GM18867 (cell line): Measurements from ENCODE around the gene HEXIM1.

ENCODE experiments used
- ATAC-seq: cut with Tn5 transposase; IDR thresholded peaks from one replicate; pipeline ENCODE4 v1.9.1; 2021; ENCODE audit warnings: mild to moderate bottlenecking, moderate library complexity; ENCODE audit not compliant: unreplicated experiment

The HEXIM1 gene

DNA sequence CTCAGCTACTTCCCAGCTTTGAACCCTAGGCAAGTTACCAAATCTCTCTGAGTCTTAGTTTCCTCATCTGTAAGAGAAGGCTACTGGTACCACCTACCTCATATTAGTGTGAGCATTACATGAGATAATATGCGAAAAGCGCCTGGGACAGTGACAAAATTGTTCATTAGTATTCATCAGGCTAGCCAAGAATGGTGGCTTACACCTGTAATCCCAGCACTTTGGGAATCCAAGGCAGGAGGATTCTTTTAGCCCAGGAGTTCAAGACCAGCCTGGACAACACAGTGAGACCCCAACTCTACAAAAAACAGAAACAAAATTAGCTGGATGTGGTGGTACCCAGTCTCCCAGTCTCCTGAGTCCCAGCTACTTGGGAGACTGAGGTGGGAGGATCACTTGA is 19.3 kb upstream of the HEXIM1 start:
- ATAC-seq: no peak

DNA sequence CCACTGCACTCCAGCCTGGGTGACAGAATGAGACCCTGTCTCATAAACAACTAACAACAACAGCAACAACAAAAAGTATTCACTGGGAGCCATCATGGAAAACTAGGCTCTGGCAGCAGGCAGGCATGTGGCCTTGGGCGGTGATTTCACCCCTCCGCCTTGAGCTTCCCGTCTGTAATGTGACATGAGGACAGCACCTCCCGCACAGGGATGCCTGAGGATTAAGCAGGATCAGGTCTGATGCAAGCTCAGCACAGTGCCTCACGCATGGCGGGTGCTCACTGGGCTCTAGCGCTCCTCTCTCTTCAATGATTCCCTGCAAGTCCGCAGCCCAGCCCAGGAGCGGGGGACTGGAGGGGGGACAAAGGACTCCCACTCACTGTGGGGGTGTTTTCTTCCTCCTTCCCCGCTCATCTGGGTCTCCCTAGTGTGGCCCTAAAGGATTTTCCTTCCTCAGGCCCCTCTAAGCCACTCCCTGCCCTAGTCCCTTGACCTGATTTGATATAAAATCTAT is 18.8 kb upstream of the HEXIM1 start:
- ATAC-seq: no peak

DNA sequence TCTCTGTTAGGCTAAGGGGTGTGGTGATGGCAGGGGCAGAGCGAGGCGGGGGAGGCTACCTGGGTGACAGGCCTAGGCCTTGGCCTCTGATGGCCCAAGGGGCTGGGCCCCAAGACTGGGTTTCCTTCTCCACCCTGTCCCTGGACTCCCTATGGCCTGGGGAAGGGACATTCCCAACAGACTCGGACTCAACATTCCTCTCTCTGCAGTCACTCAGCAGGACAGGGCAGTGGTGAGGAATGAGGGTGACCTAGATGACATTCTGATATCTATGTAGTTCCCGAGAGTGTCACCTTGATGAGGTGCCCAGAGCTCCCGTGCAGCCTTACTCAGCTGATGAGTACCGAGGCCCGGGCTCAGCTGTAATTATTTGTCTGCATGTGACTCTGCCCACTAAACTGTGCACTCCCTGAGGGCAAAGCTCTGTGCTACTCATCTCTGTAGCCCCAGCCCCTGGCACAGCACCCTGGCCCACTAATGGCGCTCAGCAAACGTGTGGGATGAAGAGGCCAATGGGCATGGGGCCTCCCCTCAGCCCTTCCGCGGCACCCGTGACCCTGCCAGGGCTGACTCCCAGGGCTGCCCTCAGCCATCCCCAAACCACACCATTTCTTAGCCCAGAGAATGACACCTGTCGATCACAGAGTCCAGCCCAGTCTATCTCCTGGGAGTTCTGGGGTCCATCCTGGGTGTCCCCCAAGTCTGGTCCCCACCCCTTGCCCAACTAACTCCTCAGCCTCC is 18.2 kb upstream of the HEXIM1 start:
- no peak for ATAC-seq

DNA sequence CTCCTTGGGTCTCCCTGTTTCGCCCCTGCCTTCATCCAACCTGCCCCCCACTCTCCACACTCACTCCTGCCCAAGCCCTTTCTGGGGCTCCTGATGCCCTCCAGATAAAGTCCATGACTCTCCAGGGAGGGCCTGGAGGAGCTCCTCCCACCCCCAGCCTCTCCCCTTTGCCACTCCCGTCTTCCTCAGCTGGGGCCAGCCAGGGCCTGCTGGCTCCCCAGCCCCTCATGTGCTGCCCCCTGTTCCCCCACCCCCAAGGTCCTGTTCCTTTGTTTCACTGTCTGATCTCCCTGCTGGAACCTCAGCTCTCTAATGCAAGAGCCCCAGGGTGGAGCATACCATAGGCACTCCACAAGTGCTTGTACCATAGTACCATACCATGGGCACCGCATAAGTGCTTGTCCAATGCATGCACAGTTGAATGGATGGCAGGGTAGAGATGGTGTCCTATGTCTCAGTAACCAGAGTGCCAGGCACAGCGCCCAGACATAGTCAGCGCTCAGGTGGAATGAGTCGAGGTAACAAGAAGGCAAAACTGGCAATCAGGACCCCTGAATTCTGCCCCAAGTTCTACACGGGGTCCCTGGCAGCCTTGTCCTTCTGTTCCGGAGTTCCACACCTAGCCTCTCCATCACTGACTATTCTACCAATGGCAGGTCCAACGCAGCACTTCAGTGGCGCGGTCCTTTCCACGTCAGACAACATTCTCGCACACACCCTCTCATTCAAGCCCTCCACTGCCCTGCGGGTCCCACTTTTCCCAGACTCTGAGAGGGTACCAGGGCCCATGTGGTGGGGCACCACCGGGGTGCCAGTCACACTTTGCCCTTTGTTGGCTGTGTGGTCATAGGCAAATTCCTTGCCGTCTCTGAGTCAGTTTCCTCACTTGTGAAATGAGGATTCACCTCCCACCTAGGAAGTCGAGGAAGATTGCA is 17.3 kb upstream of the HEXIM1 start:
- ATAC-seq: no peak

DNA sequence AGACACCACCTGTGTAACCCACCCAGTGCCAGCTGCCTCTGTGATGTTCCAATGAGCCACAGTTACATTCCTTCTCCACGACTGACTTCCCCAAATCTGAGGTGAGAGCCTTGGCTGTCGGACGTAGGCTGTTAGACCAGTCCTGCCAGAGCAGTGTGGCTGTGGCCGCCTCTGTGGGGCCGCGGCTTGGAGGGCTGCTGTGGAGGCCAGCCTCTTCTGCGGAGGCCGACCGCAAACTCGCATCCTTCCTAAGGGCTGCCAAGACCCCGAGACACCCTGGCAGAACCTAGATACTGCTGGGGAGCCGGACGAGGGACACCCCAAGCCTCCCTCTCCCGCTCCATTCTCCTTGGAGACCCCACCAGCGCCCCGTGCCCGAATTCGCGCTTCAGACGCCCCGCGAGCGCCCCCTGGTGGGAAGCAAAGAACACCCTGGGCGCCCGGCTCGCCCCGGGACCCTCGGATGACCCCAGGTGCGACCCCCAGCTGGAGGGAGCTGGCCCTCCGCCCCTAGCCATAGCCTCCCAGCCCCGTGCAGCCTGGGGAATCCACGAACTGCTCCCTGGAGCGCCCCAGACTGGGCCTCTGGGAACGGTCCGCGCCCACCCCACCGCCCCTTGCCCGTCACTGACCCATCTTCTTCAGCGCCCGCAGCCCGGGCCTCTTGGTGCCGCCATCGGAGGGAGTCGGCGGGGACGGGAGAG is 16.5 kb upstream of the HEXIM1 start:
- ATAC-seq: no peak

DNA sequence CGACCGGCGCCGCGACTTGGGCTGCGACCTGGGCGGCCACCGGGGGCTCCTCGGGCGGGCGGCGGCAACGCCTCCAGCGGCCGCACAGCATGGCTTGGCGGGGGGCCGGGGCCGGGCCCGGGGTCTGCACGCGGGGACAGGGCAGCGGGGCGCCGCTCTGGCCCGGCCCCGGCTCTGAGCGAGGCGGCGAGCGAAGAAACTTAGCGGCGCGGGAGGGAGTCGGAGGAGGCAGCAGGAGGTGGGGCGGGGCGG is 16.0 kb upstream of the HEXIM1 start, which contains the start of gene PLCD3:
Gene PLCD3 (minus strand): TSS at position 196 of the 252 bp plus-strand sequence. CDS start 105 bp downstream, at position 91.
- no peak for ATAC-seq

DNA sequence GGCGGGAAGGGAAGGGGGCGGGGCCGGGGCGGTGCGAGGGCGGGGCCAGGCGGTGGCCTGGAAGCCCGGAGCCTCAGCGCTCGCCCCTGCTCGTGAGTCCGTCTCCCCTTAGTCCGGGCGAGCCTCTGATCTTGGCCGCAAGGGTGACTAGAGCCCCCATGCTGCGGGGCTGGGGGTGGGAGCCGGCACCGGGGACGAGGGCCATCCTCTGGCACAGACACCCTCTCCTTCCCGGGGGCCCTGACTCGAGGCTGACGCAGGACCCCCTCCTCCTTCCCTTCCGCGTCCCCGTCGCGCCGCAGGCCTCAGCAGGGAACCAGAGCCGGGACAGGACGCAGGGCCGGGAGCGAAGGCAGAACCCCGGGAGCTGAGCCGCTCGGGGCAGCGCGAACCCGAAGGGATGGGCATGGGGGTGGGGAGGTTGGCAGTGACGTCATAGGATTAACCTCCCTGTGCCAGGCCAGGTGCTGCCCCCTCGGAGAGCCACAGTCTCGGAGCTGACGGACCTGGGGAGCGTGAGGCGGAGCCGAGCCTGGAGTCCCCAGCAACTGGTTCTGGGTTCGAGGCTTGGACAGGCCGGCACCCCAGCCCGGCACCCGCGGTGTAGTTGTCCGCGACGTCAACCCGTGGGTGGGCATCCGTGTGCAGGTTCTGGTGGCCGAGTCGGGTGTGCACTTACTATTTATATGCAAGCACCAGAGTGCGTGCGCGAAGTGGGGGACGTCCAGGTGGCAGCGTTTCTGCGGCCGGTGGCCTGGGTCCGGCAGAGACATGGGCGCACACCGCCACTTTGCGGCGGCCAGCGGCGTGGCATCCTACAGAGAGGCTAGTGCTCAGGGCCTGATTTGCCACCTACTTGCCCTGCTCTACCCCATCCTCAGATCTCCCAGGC is 15.5 kb upstream of the HEXIM1 start:
- peak; percentile 32 for ATAC-seq

DNA sequence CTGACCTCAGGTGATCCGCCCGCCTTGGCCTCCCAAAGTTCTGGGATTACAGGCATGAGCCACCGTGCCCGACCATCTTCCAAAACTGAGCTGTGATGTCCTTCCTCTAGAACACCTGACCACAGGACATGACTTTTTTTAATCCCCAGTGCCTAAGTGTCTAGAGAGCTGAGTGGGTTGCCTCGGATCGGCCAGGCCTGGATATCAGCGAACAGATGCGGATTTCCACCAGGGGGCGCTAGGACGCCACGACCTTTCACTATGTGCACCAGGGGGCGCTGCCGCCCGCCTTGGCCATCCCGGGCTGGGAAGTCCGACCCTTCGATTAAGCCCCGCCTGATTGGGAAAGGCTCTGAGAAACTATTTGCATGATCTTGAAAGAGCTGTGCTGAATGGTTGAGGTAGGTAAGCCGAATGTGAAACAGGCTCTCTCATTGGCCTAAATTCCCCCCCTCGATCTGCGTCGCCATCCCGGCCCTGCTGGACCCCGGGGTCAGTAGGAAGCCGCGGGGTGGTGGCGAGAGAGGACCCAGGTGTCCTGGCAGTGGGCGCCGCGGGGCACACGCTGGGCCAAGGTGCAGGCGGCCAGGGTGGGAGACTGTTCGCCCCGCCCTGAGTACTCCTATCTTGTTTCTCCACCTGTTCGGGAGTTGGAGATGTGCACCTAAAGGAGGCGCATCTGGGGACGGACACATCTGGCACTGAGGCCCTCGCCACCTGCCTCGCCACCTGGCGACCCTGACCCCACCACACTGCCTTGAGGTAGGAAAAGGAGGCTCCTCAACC is 12.9 kb upstream of the HEXIM1 start, which contains the start of gene ACBD4:
Gene ACBD4 (plus strand): TSS at position 496 of the 786 bp plus-strand sequence. CDS start 458 bp downstream, outside the sequence.
- peak; percentile 70 for ATAC-seq

DNA sequence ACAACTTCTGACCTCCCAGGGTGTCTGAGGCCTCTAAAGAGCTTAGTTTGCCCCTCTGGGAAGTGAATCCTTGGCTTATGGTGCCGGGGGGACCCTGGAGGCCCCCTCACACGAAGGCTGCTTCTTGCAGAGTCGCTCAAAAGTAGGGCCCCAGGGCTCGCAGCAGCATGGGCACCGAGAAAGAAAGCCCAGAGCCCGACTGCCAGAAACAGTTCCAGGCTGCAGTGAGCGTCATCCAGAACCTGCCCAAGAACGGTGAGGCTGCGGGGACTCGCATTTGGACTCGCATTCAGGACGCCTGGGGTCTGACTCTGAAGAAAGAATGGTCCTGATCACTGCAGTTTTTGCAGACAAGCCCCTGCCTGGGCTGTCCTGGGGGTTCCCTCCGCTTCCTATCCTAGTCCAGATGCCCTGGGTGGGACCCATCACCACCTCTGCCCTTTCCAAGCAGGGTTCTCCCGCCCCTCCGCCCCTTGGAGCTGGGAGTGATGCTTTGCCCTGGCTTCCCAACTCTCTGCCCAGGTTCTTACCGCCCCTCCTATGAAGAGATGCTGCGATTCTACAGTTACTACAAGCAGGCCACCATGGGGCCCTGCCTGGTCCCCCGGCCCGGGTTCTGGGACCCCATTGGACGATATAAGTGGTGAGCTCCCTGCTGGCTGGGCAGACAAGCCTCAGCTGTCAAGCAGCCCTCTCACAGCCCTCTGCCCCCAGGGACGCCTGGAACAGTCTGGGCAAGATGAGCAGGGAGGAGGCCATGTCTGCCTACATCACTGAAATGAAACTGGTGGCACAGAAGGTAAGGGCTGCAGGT is 12.1 kb upstream of the HEXIM1 start:
- ATAC-seq: no peak

DNA sequence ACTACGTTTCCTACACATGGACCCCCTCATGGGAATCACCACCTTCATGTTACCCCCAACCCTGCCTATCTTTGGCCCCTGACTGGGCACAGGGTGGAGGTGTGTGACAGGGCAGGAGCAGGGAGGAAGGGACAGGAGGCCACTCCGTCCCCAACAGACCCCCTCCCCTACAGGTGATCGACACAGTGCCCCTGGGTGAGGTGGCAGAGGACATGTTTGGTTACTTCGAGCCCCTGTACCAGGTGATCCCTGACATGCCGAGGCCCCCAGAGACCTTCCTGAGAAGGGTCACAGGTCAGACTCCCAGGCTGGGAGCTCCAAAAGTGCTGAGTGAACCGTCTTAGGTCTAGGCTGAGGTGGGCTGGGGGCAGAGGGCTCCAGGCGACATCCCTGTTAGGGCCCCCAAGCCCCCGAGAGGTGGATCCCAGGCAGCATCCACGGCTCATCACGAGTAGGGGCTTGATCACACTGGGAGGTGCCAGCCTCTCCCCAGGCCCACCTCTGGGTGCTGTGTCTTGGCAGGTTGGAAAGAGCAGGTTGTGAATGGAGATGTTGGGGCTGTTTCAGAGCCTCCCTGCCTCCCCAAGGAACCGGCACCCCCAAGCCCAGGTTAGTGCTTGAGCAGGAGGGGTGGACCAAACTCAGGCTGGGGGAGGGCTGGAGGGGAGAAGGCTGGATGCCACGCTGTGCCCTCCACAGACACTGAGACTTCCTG is 11.3 kb upstream of the HEXIM1 start:
- no peak for ATAC-seq

DNA sequence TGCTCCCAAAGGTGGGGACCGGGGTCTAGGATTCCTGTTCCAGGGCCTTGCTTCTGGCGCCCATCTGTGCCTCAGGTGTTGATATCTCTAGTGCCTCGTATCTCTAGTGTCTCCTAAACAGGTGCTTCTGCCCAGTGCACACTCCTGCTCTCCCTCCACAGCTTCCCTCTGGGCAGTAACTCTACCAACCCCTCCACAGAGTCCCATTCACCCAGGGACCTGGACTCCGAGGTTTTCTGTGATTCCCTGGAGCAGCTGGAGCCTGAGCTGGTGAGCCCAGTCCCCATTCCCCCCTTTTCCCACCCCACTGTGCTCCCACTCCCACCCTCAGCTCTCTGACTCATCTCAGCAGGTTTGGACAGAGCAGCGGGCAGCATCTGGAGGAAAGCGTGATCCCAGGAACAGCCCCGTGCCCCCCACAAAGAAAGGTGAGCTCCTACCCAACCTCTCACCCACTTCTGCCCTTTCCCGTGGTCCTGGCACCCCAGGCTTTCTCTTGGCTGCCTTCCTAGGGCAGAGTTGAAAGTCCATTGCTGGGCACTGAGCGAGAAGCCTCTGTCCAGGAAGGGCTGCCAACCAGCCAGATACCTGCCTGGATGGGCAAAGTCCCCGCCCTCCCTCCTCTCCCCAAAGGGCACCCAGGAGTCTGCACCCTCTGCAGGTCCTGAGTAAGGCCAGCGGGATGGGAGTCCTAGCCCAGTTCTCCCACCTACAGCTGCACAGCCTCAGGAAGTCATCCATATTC is 10.5 kb upstream of the HEXIM1 start:
- ATAC-seq: no peak

DNA sequence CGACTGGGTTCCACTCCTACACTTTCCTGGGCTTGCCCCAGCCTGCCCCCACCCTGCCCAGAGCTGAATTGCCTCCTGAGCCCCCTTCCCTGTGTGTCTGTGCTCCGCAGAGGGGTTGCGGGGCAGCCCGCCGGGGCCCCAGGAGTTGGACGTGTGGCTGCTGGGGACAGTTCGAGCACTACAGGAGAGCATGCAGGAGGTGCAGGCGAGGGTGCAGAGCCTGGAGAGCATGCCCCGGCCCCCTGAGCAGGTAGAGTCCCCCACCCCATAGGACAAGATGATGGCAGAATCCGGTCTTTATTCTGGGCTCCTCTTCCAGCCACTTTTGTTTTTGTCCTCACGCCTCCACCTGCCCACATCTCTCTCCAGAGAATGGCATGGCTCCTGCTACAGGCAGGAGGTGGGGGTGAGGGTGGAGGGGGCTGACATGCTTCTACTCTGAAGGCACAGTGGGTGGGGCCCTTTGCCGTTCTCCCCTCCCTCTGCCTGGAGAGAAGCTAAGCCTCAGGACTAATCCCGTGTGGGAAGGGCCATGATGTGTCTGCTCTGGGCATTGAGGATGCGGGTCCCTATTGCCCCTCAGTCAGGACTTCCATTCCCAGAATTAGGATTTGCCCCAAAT is 9.3 kb upstream of the HEXIM1 start:
- no peak for ATAC-seq

DNA sequence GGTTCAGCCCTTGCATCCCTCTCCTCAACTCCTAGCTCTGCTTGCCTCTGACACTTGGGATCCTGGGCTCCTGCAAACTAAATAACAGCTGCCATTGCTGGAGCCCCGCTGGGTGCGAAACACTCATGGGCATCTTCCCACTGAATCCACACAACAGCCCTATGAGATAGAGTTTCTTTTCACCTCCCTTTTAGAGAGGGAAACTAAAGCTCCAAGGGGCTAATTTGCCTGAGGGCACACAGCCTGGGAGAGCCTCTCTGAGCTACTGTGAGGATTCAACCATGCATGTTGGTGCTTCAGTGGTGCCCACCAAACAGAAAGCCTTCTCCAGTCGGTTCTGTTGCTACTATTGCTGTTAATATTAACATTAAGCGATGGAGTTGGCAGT is 8.7 kb upstream of the HEXIM1 start:
- no peak for ATAC-seq

DNA sequence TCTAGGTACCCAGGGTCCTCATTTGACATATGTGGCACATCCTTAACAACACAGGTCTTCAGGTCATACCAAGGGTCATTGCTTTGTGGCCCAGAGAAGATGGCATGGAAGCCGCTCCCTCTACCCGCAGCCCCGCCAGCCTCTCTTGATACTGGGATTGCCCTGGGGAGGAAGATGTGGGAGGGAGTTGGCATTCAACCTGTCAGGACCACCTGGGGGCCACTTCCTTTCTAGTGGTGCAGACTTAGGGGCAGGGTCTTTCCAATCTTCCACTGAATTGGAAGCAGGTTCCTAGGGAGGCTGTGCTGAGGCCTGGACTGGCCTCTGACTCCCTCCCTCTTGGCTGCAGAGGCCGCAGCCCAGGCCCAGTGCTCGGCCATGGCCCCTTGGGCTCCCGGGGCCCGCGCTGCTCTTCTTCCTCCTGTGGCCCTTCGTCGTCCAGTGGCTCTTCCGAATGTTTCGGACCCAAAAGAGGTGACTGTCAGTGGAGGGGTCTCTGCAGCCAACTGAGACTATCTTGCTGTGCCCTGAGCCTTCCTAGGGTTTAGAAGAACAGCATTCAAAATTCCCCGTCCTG is 5.1 kb upstream of the HEXIM1 start:
- no peak for ATAC-seq

DNA sequence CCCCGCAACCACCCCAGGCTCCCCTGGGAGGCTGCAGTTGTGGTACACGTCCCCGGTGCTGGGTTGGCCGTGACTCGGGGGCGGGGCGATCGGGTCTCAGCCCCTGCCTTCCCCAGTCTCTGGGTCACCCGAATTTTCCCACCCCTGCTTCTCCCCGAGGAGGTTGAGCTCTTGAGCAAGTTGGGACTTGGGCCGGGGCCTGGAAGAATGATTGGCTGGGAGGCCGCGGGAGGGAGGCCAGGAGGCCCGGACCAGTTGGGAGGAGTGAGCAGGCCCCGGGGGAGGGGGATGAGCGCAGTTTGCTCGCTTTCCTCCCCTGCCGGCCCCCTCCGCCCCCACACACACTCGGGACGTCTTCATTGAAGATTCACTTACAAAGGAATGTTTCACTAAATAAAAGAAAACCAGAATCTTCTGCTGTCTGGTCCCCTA is 4.5 kb upstream of the HEXIM1 start:
- ATAC-seq: no peak

DNA sequence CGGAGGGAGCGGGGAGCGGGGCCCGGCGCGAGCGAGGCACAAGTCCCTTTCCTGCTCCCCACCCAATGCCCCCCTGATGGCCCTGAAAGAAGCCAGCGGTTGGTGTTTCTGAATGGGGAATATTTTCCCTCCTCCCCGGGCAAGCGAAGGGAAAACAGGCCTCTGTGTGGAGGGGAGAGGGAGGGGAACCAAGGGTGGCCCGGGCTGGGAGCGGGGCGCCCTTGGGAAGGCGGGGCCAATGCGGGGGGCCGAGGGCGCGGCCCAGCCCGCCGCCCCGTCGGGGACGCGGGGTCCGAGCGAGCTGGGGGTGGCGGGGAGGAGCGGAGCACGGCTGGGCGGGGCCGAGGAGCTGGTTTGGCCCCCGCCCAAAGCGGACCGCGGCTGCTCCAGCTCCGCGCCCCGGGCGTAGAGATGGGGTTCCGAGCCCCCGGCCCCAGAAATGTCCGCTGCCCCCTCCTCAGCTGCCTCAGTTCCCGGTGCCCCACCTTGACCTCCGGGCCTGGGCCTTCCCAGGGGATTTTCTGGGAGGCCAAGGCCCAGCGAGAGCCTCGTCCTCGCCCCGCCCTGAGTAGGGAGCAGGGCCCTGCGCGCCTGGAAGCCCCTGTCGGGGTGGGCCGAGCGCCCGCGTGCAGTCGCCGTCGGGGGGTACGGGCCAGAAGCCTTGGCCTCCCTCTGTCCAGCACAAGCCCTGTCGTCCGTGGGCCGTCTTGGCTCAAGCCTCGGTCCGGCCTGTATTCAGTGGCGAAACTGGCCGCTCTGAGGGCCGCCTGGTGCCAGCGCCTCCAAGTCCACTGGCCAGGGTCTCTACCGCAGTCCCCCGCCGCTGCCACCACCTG is 3.9 kb upstream of the HEXIM1 start:
- no peak for ATAC-seq
